Stimulated activated naive CD4-positive, alpha-beta T cell treated with Interleukin-2 at 50 U/mL for 16 hours (primary cell): ENCODE results near the gene S100A9.
"Not testable (repeated sequence)": the region's sequence is repeated elsewhere in the genome, so short reads cannot be mapped to it uniquely, and the experiment has no call there.

Experiments
- DNase-seq: peaks from one replicate; lab custom pipeline; 2025; lab: John Stamatoyannopoulos, UW

The S100A9 gene

GRCh38 chr1:153357853-153358690, at the start of gene S100A9:
Gene S100A9, plus strand, starts transcription at chr1:153357854. Its CDS starts 430 bp downstream, at chr1:153358284.
- no peak for DNase-seq

- DNase-seq, result no peak
These were observed 49.1 kb upstream of the S100A9 start for GRCh38 chr1:153308540-153308939.

GRCh38 chr1:153309441-153309840, 48.2 kb upstream of the S100A9 start:
- no peak for DNase-seq

- no peak for DNase-seq
These were observed 47.1 kb upstream of the S100A9 start for GRCh38 chr1:153310526-153310925.

GRCh38 chr1:153312570-153313186, 45.0 kb upstream of the S100A9 start, which contains the start of gene PGLYRP3:
Gene PGLYRP3, minus strand, starts transcription at chr1:153312952. Its CDS starts 2,287 bp downstream, at chr1:153310665.
- DNase-seq, result no peak

- no peak for DNase-seq
These were observed 44.4 kb upstream of the S100A9 start for GRCh38 chr1:153313288-153313687.

GRCh38 chr1:153314388-153314787, 43.3 kb upstream of the S100A9 start:
- DNase-seq, result not testable (repeated sequence)

- not testable (repeated sequence) for DNase-seq
These were observed 41.6 kb upstream of the S100A9 start for GRCh38 chr1:153316013-153316412.

GRCh38 chr1:153318145-153318544, 39.5 kb upstream of the S100A9 start:
- not testable (repeated sequence) for DNase-seq

GRCh38 chr1:153322568-153322967, 35.1 kb upstream of the S100A9 start:
- no peak for DNase-seq

- no peak for DNase-seq
These were observed 32.7 kb upstream of the S100A9 start for GRCh38 chr1:153324912-153325311.

GRCh38 chr1:153333902-153334301, 23.8 kb upstream of the S100A9 start:
- no peak for DNase-seq

- DNase-seq, result no peak
These were observed 21.0 kb upstream of the S100A9 start for GRCh38 chr1:153336650-153337049.

- no peak for DNase-seq
These were observed 19.4 kb upstream of the S100A9 start for GRCh38 chr1:153337980-153338853.

- DNase-seq, result no peak
These were observed 17.9 kb upstream of the S100A9 start for GRCh38 chr1:153339802-153340201.

- no peak for DNase-seq
These were observed 17.3 kb upstream of the S100A9 start for GRCh38 chr1:153340356-153340755.

GRCh38 chr1:153341431-153341934, 16.2 kb upstream of the S100A9 start:
- DNase-seq, result no peak

GRCh38 chr1:153342178-153342577, 15.5 kb upstream of the S100A9 start:
- DNase-seq, result no peak

GRCh38 chr1:153343040-153343681, 14.5 kb upstream of the S100A9 start:
- no peak for DNase-seq

GRCh38 chr1:153343811-153344717, 13.6 kb upstream of the S100A9 start:
- DNase-seq, result no peak

- DNase-seq, result no peak
These were observed 13.0 kb upstream of the S100A9 start for GRCh38 chr1:153344718-153345025.
